HG03175 (cell line): ENCODE results near the gene TRIO.

Experiments
- ATAC-seq: cut with Tn5 transposase; IDR thresholded peaks from one replicate; pipeline ENCODE4 v1.9.1; 2021; ENCODE audit warnings: mild to moderate bottlenecking, moderate library complexity; ENCODE audit not compliant: unreplicated experiment

TRIO gene

DNA sequence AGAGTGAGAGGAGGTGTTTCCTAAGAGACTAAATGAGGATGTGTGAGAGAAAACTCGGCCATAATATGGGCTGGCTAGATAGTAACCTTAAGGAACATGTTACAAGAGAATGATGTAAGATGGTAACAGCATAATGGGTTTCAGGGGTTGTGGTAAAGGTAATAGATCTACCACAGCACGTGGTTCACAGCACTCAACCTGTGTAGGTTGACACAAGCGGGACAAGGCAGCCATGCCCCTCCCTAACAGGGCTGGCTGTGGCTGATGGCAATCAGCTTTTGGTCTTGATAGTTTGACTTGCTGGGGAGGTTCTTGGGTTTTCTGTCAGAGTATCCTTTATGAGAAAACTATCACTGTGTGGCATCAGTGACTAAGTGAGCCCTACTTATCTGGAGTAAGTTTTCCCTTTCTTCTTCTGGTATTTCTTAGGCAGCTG, 138.6 kb downstream of the TRIO start:
- peak; percentile 68 for ATAC-seq

- no peak for ATAC-seq
Observed at GRCh38 chr5:14283139-14283538, 140.0 kb downstream of the TRIO start.

DNA sequence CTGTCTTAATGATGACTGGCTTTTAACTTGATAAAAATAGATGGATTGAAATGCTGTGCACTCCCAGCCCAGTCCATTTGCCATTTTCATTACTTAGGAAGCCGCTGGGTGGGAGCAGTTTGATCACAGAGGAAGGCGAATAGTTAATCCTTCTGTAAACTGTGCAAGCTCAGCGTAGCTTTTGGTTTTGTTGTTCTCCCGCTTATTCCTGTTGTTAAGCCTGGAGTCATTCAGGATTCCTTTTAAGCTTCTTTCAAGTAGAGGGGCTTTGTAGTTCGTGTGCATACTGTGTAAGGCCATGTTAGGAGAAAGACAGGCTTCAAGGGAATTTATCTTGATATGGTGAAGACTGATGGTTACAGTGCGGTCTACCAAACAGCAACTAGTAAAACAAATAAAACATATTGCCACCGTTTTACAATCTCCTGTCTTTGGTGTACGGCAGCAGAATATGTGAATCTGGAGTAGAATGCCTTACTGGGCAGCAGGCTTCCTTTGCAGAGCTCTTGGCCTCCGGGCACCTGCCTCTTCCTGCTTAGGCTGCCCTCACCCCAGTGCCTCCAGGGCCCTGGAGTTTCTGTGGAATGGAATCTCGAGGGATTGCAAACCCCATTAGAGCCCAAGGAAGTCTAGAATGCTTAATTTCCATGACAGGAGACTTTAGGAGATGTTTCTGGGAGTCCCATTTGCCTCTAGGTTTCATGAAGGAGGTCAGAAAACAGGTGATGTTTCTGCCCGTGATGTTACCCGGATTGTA, 141.4 kb downstream of the TRIO start:
- no peak for ATAC-seq

- no peak for ATAC-seq
Observed at GRCh38 chr5:14286007-14286406, 142.9 kb downstream of the TRIO start.

- ATAC-seq, result peak; percentile 90
Observed at GRCh38 chr5:14286574-14287421, 143.7 kb downstream of the TRIO start.

DNA sequence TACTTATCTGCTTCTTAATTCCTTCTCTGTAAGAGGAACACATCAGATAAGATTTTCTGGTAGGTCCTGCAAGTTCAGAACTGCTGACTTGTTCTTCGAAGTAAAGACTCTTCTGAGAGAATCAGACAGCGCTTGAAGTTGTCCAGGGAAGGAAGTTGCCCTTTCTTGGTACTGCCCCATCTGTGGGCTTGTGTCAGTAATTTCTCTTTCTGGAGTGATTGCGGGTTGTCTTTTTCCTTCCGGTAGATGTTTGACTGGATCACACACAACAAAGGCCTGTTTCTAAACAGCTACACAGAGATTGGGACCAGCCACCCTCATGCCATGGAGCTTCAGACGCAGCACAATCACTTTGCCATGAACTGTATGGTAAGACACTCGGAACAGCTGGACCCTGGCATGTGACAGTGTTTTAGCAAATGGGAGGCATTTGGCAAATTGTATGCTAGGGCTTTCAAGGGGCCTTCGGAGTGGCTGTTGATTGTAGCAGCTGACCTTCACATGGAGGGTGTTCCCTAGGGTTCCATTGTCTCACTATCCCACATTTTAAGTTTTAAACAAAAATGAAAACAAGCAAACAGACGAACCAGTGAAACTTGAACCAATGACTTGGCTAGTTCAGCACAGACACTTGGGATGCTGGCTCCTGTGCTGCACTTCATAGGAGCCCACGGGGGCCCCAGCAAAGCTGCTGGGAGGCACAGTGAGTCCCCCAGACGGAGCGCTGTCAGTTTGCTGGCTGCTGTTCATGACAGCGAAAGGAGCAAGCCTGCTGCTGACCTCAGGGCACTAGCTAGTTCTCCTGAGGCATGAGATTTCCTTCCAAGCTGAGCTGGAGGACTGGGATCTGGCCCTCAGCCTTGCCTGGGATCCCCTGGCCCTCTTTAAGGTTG, 149.9 kb downstream of the TRIO start:
- ATAC-seq, result no peak

DNA sequence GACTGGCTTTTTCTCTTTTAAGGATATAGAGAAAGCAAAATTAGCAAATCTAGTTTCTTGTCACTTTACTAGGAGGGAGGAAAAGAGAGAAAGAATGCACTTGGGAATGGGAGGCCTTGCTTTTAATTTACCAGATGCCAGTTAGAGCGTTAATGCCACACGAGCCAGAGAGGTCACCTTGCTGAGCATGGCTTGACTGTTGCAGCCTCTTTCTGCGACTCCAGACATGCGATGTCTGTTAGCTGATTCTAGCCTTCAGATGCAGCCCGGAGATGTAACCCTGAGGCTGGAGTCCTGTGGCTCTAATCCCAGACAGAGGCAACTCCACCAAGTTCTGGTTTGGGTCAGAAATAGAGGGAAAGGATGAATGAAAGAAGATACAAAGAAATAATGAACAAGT, 152.5 kb downstream of the TRIO start:
- no peak for ATAC-seq

- no peak for ATAC-seq
Observed at GRCh38 chr5:14296533-14297331, 153.6 kb downstream of the TRIO start.

GRCh38 chr5:14297697-14298096, 154.6 kb downstream of the TRIO start:
- no peak for ATAC-seq

DNA sequence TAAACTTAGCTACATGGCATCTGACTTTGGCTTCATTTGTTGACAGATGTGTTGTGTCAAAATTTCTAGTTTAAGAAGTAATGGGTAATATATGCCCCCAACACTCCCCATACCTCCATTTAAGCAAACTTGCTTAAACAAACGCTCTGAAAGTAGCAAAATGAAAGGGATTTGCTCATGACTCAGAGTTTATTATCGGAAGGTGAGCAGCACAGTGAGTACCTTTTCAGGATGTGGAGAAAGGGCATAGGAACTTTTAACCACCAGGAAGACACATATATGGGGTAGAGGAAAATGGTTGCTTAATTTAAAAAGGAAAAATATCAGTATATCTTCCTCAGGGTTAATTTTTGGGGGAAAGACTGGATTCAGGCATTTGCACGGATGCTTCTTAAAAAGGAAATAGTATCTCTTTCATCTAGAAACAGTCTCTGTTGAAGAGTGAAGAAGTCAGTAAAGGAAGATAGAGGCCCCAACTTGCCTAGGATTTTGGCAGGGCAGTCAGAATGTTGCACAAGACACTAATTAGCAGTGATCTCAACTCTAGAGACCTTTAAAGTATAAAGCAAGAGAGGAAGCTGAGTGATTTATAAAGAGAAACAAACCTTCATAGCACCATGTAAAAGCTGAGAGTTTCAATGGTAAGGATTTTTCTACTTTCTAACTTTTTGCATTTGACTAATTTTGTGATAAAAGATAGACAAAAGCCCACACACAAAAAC, 155.1 kb downstream of the TRIO start:
- no peak for ATAC-seq

DNA sequence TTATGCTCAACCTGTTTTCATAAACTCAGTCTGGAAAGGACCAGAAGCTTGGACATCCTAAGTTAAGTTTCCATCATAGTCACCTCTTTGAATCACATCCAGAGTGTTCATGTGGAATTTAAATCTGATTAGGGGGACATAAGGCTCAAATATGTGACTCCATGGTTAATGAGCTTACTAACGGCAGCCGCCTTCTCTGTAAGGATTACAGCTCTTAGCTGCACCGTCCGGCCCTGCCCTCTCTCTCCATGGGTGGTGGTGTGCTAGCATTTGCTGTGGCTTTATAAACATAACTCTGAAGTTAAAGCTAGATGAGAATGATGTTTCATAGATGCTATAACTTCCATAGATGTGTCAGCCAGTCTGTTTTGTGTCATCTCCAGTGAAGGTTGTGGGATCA, 156.5 kb downstream of the TRIO start:
- no peak for ATAC-seq

- ATAC-seq, result no peak
Observed at GRCh38 chr5:14301186-14301585, 158.0 kb downstream of the TRIO start.

GRCh38 chr5:14302330-14302729, 159.2 kb downstream of the TRIO start:
- ATAC-seq, result no peak

- ATAC-seq, result no peak
Observed at GRCh38 chr5:14305045-14305444, 161.9 kb downstream of the TRIO start.

GRCh38 chr5:14306329-14306815, 163.2 kb downstream of the TRIO start:
- ATAC-seq, result no peak

DNA sequence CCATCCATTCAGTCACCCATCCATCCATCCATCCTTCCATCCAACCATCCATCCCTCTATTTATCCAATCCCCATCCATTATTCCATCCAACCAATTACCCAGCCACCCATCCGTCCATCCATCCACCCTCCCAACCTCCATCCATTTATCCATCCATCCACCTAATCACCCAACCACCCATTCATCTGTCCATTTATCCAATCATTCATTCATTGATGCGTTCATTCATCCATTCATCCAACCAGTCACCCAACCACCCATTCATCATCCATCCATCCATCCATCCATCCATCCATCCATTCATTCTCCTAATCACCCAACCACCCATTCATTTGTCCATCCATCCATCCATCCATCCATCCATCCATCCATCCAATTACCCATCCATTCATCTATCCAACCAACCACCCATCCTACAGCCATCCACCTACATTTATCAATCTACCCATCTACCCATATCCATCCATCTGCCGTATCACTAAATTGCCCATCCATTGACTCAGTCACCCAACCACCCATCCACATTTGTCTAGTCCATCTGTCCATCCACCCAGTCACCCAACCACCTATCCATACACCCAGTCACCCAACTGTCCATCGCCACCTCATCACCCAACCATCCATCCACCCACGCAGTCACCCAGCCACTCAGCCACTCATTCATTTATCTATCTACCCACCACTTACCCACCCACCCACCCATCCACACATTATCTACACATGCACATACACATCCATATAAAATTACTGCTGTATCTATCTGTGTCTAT, 165.4 kb downstream of the TRIO start:
- ATAC-seq, result no peak

DNA sequence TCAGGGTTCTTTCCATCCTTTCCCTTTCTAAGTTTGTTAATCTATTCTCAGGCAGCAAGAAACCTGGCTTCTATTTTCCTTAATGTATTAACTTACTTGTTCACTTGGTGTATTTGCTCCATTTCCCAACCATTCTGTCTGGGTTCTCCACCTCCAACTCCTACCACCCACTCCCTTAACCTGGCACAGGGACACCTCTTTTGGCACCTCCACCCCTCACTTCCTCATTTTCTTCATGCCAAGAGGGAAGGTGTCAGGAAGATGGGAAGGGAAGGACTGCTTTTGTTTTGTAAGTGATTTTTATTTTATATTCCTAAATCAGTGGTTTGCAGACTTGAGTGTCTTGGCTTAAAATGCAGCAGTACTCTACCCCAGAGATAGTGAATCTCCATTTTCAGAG, 166.1 kb downstream of the TRIO start:
- ATAC-seq, result no peak

DNA sequence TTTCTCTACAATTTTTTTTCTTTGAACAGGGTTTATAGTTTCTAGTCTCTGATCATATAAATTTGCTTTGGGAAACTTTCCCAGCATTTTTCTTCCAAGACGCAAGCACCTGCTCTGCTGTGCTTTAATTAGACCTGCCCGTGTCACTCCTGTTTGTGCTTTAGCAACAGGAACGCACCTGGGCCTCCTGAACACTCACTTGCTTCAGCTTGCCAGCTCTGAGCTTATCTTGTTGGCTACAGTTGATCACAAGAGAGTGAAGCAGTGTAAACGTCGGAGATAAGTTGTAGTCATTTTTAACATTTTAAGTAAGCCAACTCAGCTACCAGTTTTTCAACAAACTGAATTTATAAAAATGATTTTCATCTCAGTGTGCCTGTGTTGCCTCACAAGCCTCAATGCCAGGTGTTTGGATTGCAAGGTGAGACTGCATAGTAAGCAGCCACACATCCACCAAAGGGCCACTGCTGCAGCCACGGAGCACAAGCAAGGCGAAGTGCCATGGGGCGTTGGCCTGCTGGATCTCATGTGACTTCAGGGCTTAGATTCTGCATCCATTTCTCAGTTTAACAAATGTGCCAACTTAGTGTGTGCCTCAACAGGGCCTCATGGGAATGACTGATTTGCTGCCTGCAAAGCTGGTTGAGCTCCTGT, 166.9 kb downstream of the TRIO start:
- ATAC-seq, result no peak
